Measurements from ENCODE around the gene CHADL. TPM values are rescaled to one million over a fixed set of nuclear protein-coding genes. Genes with fewer than 3 reads are reported as not detected.

The CHADL gene
- total and polyA plus RNA-seq, 4 donors, result 1.00 to 4.2 (median 3.9) TPM

- H3K4me3 ChIP-seq, result no peak overlapping the region
- 95% methylated on average over 10 of the region's 10 CpGs for WGBS, 2 donors
- no peak for TF ChIP-seq CTCF (IDR thresholded peaks at IDR 0.05; ENCODE audit: control extremely low read depth, extremely low read depth)
- no peaks in the 10 kb centered on the region for H3K9me3 ChIP-seq (ENCODE audit: control insufficient read depth in 4 of 4, insufficient read depth in 3 of 4, low read length in 3 of 4)
- no peaks in the 10 kb centered on the region for H3K4me1 ChIP-seq (ENCODE audit: control insufficient read depth in 5 of 5, insufficient read depth in 5 of 5, low read length in 5 of 5)
- no peak overlapping the region for H3K27ac ChIP-seq (ENCODE audit: low read depth in 1 of 2, low read length in 1 of 2)
- ATAC-seq (ENCODE audit: insufficient read depth, low FRiP score) (no peak), DNase-seq (no peak)
- no peak overlapping the region for H3K9ac ChIP-seq (ENCODE audit: insufficient read depth in 1 of 2, low read length in 2 of 2)
- H3K36me3 ChIP-seq (ENCODE audit: control insufficient read depth in 4 of 4, insufficient read depth in 4 of 4, low read length in 4 of 4), result peaks cover 16 to 72% (median 25%) of the 10 kb centered on the region in 4 donors
- H3K27me3 ChIP-seq (ENCODE audit: control insufficient read depth in 3 of 3, insufficient read depth in 3 of 3, low read length in 2 of 3), result no peaks in the 10 kb centered on the region
Observed at GRCh38 chr22:41248758-41249157, 8.0 kb upstream of the CHADL start.

- H3K4me1 ChIP-seq (ENCODE audit: control insufficient read depth in 5 of 5, insufficient read depth in 5 of 5, low read length in 5 of 5), result no peaks in the 10 kb centered on the region
- no peaks in the 10 kb centered on the region for H3K9me3 ChIP-seq (ENCODE audit: control insufficient read depth in 4 of 4, insufficient read depth in 3 of 4, low read length in 3 of 4)
- H3K4me3 ChIP-seq, result no peak overlapping the region
- no peak for TF ChIP-seq CTCF (IDR thresholded peaks at IDR 0.05; ENCODE audit: control extremely low read depth, extremely low read depth)
- DNase-seq (no peak), ATAC-seq (ENCODE audit: insufficient read depth, low FRiP score) (no peak)
- no peak overlapping the region for H3K27ac ChIP-seq (ENCODE audit: low read depth in 1 of 2, low read length in 1 of 2)
- H3K27me3 ChIP-seq (ENCODE audit: control insufficient read depth in 3 of 3, insufficient read depth in 3 of 3, low read length in 2 of 3), result no peaks in the 10 kb centered on the region
- H3K36me3 ChIP-seq (ENCODE audit: control insufficient read depth in 4 of 4, insufficient read depth in 4 of 4, low read length in 4 of 4), result peaks cover 14 to 71% (median 25%) of the 10 kb centered on the region in 4 donors
- H3K9ac ChIP-seq (ENCODE audit: insufficient read depth in 1 of 2, low read length in 2 of 2), result no peak overlapping the region
- 94 to 95% methylated on average over 15 of the region's 15 CpGs for WGBS, 2 donors
Observed at GRCh38 chr22:41248314-41248713, 7.6 kb upstream of the CHADL start.

GRCh38 chr22:41247703-41248102 lies 7.0 kb upstream of the CHADL start:
- peaks cover 14 to 65% (median 25%) of the 10 kb centered on the region in 4 donors for H3K36me3 ChIP-seq (ENCODE audit: control insufficient read depth in 4 of 4, insufficient read depth in 4 of 4, low read length in 4 of 4)
- ATAC-seq (ENCODE audit: insufficient read depth, low FRiP score), result no peak
- no peak overlapping the region for H3K4me3 ChIP-seq
- no peaks in the 10 kb centered on the region for H3K9me3 ChIP-seq (ENCODE audit: control insufficient read depth in 4 of 4, insufficient read depth in 3 of 4, low read length in 3 of 4)
- 85 to 95% methylated on average over 7 of the region's 7 CpGs for WGBS, 2 donors
- no peak for TF ChIP-seq CTCF (IDR thresholded peaks at IDR 0.05; ENCODE audit: control extremely low read depth, extremely low read depth)
- H3K4me1 ChIP-seq (ENCODE audit: control insufficient read depth in 5 of 5, insufficient read depth in 5 of 5, low read length in 5 of 5), result no peaks in the 10 kb centered on the region
- no peaks in the 10 kb centered on the region for H3K27me3 ChIP-seq (ENCODE audit: control insufficient read depth in 3 of 3, insufficient read depth in 3 of 3, low read length in 2 of 3)
- H3K27ac ChIP-seq (ENCODE audit: low read depth in 1 of 2, low read length in 1 of 2), result no peak overlapping the region
- DNase-seq, result no peak
- no peak overlapping the region for H3K9ac ChIP-seq (ENCODE audit: insufficient read depth in 1 of 2, low read length in 2 of 2)

GRCh38 chr22:41245917-41246499 lies 5.3 kb upstream of the CHADL start:
- TF ChIP-seq CTCF (IDR thresholded peaks at IDR 0.05; ENCODE audit: control extremely low read depth, extremely low read depth), result no peak
- Histone ChIP-seq H3K9ac (ENCODE audit: insufficient read depth in 1 of 2, low read length in 2 of 2) (no peak overlapping the region), H3K27me3 (ENCODE audit: control insufficient read depth in 3 of 3, insufficient read depth in 3 of 3, low read length in 2 of 3) (no peaks in the 10 kb centered on the region), H3K4me3 (no peak overlapping the region), H3K9me3 (ENCODE audit: control insufficient read depth in 4 of 4, insufficient read depth in 3 of 4, low read length in 3 of 4) (no peaks in the 10 kb centered on the region), H3K27ac (ENCODE audit: low read depth in 1 of 2, low read length in 1 of 2) (no peak overlapping the region), H3K36me3 (ENCODE audit: control insufficient read depth in 4 of 4, insufficient read depth in 4 of 4, low read length in 4 of 4) (peaks cover 11 to 56% (median 21%) of the 10 kb centered on the region in 4 donors), H3K4me1 (ENCODE audit: control insufficient read depth in 5 of 5, insufficient read depth in 5 of 5, low read length in 5 of 5) (no peaks in the 10 kb centered on the region)
- ATAC-seq (ENCODE audit: insufficient read depth, low FRiP score), result no peak
- WGBS, 2 donors, result 88 to 90% methylated on average over 20 to 21 of the region's 21 CpGs
- no peak for DNase-seq
